Thyroid gland (tissue), 4 donors: ENCODE measurements around the gene TLCD4. TPM values are rescaled to one million over a fixed set of nuclear protein-coding genes. Genes with fewer than 3 reads are reported as not detected.
A peak's percentile ranks its signal among the peaks of the same experiment; 100 is the strongest.
"Not testable (repeated sequence)": the region's sequence is repeated elsewhere in the genome, so short reads cannot be mapped to it uniquely, and the experiment has no call there.

ENCODE experiments used
- DNase-seq, 2 donors: peaks; one replicate each; pipeline ENCODE4 v3.0.0-alpha.2; 2019
- H3K27ac ChIP-seq, 3 donors: fragments of 200-600 bp; sonication (generic); 1 replicate in 2 of 3; 2 replicates in 1 of 3; pipeline ENCODE4 v1.5.1; 2016 to 2019; ENCODE audit warnings: mild to moderate bottlenecking in 1 of 3, moderate library complexity in 1 of 3
- H3K27me3 ChIP-seq: fragments of 200-600 bp; sonication (generic); one replicate; pipeline ENCODE4 v1.5.1; 2019
- H3K36me3 ChIP-seq, 2 donors: fragments of 200-600 bp; sonication (generic); one replicate each; pipeline ENCODE4 v1.5.1; 2016 to 2019
- H3K4me1 ChIP-seq, 2 donors: fragments of 200-600 bp; sonication (generic); one replicate each; pipeline ENCODE4 v1.5.1; 2017 to 2019
- H3K4me3 ChIP-seq, 3 donors: fragments of 200-600 bp; sonication (generic); replicated peaks in 1 of 3; 1 replicate in 2 of 3; 2 replicates in 1 of 3; pipeline ENCODE4 v1.5.1; 2016; ENCODE audit warnings: mild to moderate bottlenecking in 1 of 3
- H3K9me3 ChIP-seq: fragments of 200-600 bp; sonication (generic); one replicate; pipeline ENCODE4 v1.5.1; 2017
- CTCF ChIP-seq, 6 experiments: fragments of 200-600 bp in 3 of 6; fragments of 450-650 bp in 3 of 6; sonication (generic) in 3 of 6; IDR thresholded peaks; one replicate each; pipeline ENCODE4 v1.5.1; 2016 to 2019; ENCODE audit warnings: antibody characterized with exemption in 6 of 6, mild to moderate bottlenecking in 2 of 6, inconsistent platforms in 1 of 6, moderate library complexity in 1 of 6
- POLR2A ChIP-seq, 2 donors: fragments of 450-650 bp; IDR thresholded peaks; one replicate each; pipeline ENCODE4 v1.6.1; 2017; ENCODE audit warnings: antibody characterized with exemption in 2 of 2, mild to moderate bottlenecking in 2 of 2, moderate library complexity in 1 of 2
- WGBS, 2 donors: methylation state at CpG; one replicate each; pipeline ENCODE4 v1.1.5; 2017; 5-methylcytosine and 5-hydroxymethylcytosine counted together
- intact Hi-C: fragments of 100-400 bp; cut with DNase I; formaldehyde crosslinking; loops from one replicate; pipeline ENCODE4 v1.15.1; 2023
- total RNA-seq, 4 donors: library from RNA; depleted of rRNA; stranded (reverse); fragments of >200 nt; gene quantifications; one replicate each; pipeline ENCODE4 v1.2.3, GENCODE V29; 2016

Gene TLCD4
- total RNA-seq, 4 donors from 2014 or later: 12.6 to 30.6 (median 24.0) TPM

GRCh38 chr1:95138223-95138622, 21.1 kb downstream of the TLCD4 start:
- TF ChIP-seq POLR2A (IDR thresholded peaks at IDR 0.05) (no peak), CTCF (IDR thresholded peaks at IDR 0.05) (no peak)
- H3K9me3 ChIP-seq: no peaks in the 10 kb centered on the region
- intact Hi-C loops: no loop called here
- H3K4me1 ChIP-seq: no peaks in the 10 kb centered on the region
- H3K36me3 ChIP-seq: no peaks in the 10 kb centered on the region
- no peak overlapping the region for H3K4me3 ChIP-seq
- no peaks in the 10 kb centered on the region for H3K27me3 ChIP-seq
- no peak overlapping the region for H3K27ac ChIP-seq
- no peak for DNase-seq

- WGBS, 2 donors: 91 to 98% methylated on average over 1 of the region's 1 CpG
- Histone ChIP-seq H3K27ac (no peak overlapping the region), H3K27me3 (no peaks in the 10 kb centered on the region), H3K9me3 (no peaks in the 10 kb centered on the region), H3K36me3 (no peaks in the 10 kb centered on the region), H3K4me3 (no peak overlapping the region), H3K4me1 (no peaks in the 10 kb centered on the region)
- intact Hi-C loops: no loop called here
- TF ChIP-seq CTCF (IDR thresholded peaks at IDR 0.05) (no peak), POLR2A (IDR thresholded peaks at IDR 0.05) (no peak)
- DNase-seq: no peak
These were observed 21.9 kb downstream of the TLCD4 start for GRCh38 chr1:95139039-95139438.

- intact Hi-C loops: no loop called here
These were observed 23.6 kb downstream of the TLCD4 start for GRCh38 chr1:95140791-95141190.

GRCh38 chr1:95145493-95145892, 28.3 kb downstream of the TLCD4 start:
- no peak for DNase-seq
- no peaks in the 10 kb centered on the region for H3K4me1 ChIP-seq
- H3K27me3 ChIP-seq: no peaks in the 10 kb centered on the region
- no peak overlapping the region for H3K27ac ChIP-seq
- WGBS, 2 donors: 89 to 91% methylated on average over 1 of the region's 1 CpG
- H3K36me3 ChIP-seq: no peaks in the 10 kb centered on the region
- intact Hi-C loops: no loop called here
- no peaks in the 10 kb centered on the region for H3K9me3 ChIP-seq
- no peak for TF ChIP-seq CTCF (IDR thresholded peaks at IDR 0.05)
- no peak for TF ChIP-seq POLR2A (IDR thresholded peaks at IDR 0.05)
- H3K4me3 ChIP-seq: no peak overlapping the region

More at GRCh38 chr1:95140791-95141190, 23.6 kb downstream of the TLCD4 start:
- H3K36me3 ChIP-seq: no peaks in the 10 kb centered on the region
- TF ChIP-seq CTCF (IDR thresholded peaks at IDR 0.05): no peak
- no peaks in the 10 kb centered on the region for H3K4me1 ChIP-seq
- H3K9me3 ChIP-seq: no peaks in the 10 kb centered on the region
- no peaks in the 10 kb centered on the region for H3K27me3 ChIP-seq
- DNase-seq: no peak
- H3K4me3 ChIP-seq: no peak overlapping the region
- no peak overlapping the region for H3K27ac ChIP-seq

- TF ChIP-seq POLR2A (IDR thresholded peaks at IDR 0.05): no peak
- H3K36me3 ChIP-seq: no peaks in the 10 kb centered on the region
- intact Hi-C loops: no loop called here
- no peaks in the 10 kb centered on the region for H3K9me3 ChIP-seq
- DNase-seq: no peak
- no peak overlapping the region for H3K27ac ChIP-seq
- no peaks in the 10 kb centered on the region for H3K4me1 ChIP-seq
- no peaks in the 10 kb centered on the region for H3K27me3 ChIP-seq
- H3K4me3 ChIP-seq: no peak overlapping the region
These were observed 29.5 kb downstream of the TLCD4 start for GRCh38 chr1:95146637-95147036.

- no peaks in the 10 kb centered on the region for H3K9me3 ChIP-seq
- no peaks in the 10 kb centered on the region for H3K27me3 ChIP-seq
- no peaks in the 10 kb centered on the region for H3K4me1 ChIP-seq
- no peak for DNase-seq
- TF ChIP-seq CTCF (IDR thresholded peaks at IDR 0.05): no peak
- TF ChIP-seq POLR2A (IDR thresholded peaks at IDR 0.05): no peak
- 62 to 66% methylated on average over 1 of the region's 1 CpG for WGBS, 2 donors
- H3K36me3 ChIP-seq: no peaks in the 10 kb centered on the region
- intact Hi-C loops: no loop called here
- no peak overlapping the region for H3K4me3 ChIP-seq
- H3K27ac ChIP-seq: no peak overlapping the region
These were observed 36.9 kb downstream of the TLCD4 start for GRCh38 chr1:95154096-95154495.

GRCh38 chr1:95165569-95165968, 48.4 kb downstream of the TLCD4 start:
- H3K4me1 ChIP-seq, intact Hi-C loops, H3K27me3 ChIP-seq, H3K4me3 ChIP-seq, DNase-seq, H3K36me3 ChIP-seq, H3K9me3 ChIP-seq: not testable (repeated sequence)
- WGBS, 2 donors: 87 to 93% methylated on average over 6 of the region's 6 CpGs
- peak overlapping the region in 1 of 3 donors; percentile 13 for H3K27ac ChIP-seq
